Measurements from ENCODE around the gene NEGR1. TPM values are rescaled to one million over a fixed set of nuclear protein-coding genes. Genes with fewer than 3 reads are reported as not detected.

Gene NEGR1
- total RNA-seq, 1 donor from 2014 or later = not detected

DNA sequence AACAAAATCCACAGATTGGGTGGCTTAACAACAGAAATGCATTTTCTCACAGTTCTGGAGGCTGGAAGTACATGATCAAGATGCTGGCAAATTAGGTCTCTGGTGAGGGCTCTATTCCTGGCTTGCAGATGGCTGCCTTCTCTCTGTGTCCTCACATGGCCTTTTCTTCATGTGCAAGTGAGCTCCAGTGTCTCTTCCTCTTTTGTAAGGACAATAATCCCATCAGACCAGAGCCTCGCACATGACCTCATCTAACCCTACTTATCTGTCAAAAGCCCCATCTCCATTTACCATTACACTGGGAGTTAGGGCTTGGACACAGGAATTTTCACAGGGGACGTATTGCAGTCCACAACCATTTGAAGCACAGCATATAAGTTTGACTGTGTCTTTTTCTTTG, 181.6 kb downstream of the NEGR1 start:
- no peaks in the 10 kb centered on the region for H3K4me1 Mint-ChIP-seq (ENCODE audit: low read depth)
- H3K36me3 Mint-ChIP-seq (ENCODE audit: low read depth) = no peaks in the 10 kb centered on the region
- H3K4me3 Mint-ChIP-seq (ENCODE audit: low read depth) = no peak overlapping the region
- no peaks in the 10 kb centered on the region for H3K9me3 Mint-ChIP-seq
- no peak for DNase-seq (ENCODE audit: low spot score)
- no peaks in the 10 kb centered on the region for H3K27me3 Mint-ChIP-seq (ENCODE audit: low read depth)
- intact Hi-C loops (cut with micrococcal nuclease) = no loop called here
- H3K27ac Mint-ChIP-seq = no peak overlapping the region

DNA sequence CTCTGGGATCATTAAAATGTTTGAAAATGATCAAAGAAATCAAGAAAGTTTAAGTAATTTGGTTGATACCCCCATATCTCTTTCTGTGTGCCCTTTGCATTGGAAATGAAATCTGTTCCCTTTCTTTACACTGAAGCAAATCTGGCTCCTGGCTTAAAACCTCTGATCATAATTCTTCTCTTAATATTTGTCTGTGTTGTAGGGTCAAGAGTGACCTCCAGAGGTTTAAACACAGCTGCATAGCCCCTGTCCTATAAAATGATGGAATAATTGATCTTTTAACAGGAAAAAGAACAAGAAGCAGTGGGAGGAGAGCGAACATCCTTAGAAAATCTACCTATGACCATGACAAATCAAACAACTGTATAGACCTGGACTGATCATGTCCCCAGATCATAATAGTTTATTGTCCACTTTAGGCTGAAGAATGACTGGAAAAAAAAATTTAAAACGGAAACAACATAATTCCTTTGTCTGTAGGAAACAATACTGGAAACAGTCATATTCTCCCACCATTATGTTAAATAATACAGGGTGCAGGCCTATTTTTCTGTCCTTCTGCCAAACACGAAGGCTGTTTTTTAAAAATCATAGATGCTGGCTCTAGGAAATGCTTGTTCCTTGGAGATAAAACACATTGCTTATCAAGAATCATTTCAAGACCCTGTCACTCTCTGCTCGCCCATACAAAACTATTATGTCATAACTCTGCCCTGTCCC, 184.3 kb downstream of the NEGR1 start:
- no peaks in the 10 kb centered on the region for H3K27me3 Mint-ChIP-seq (ENCODE audit: low read depth)
- no peaks in the 10 kb centered on the region for H3K36me3 Mint-ChIP-seq (ENCODE audit: low read depth)
- no peak overlapping the region for H3K4me3 Mint-ChIP-seq (ENCODE audit: low read depth)
- H3K4me1 Mint-ChIP-seq (ENCODE audit: low read depth) = no peaks in the 10 kb centered on the region
- intact Hi-C loops (cut with micrococcal nuclease) = no loop called here
- H3K9me3 Mint-ChIP-seq = no peaks in the 10 kb centered on the region
- no peak for DNase-seq (ENCODE audit: low spot score)
- no peak overlapping the region for H3K27ac Mint-ChIP-seq

DNA sequence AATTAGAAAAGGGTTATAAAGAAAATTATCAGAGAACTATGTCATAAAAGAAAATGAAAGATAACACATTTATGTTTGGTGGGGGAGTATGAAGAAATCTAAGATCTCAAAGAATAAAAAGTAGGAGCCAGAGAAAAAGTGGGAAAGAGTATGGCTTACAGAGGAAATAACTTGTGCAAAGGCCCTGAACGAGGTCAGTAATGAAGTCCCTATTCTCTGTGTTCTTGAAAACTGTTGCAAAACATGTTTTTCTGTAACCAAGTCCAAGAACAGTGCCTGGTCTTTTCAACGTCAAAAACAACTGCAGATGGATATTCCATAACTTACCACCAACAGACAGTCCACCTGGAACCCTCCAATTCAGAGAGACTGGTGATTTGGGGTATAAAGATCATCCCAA, 188.1 kb downstream of the NEGR1 start:
- intact Hi-C loops (cut with micrococcal nuclease) = no loop called here
- no peaks in the 10 kb centered on the region for H3K4me1 Mint-ChIP-seq (ENCODE audit: low read depth)
- H3K27me3 Mint-ChIP-seq (ENCODE audit: low read depth) = no peaks in the 10 kb centered on the region
- DNase-seq (ENCODE audit: low spot score) = no peak
- H3K27ac Mint-ChIP-seq = no peak overlapping the region
- H3K4me3 Mint-ChIP-seq (ENCODE audit: low read depth) = no peak overlapping the region
- H3K9me3 Mint-ChIP-seq = no peaks in the 10 kb centered on the region
- H3K36me3 Mint-ChIP-seq (ENCODE audit: low read depth) = no peaks in the 10 kb centered on the region

DNA sequence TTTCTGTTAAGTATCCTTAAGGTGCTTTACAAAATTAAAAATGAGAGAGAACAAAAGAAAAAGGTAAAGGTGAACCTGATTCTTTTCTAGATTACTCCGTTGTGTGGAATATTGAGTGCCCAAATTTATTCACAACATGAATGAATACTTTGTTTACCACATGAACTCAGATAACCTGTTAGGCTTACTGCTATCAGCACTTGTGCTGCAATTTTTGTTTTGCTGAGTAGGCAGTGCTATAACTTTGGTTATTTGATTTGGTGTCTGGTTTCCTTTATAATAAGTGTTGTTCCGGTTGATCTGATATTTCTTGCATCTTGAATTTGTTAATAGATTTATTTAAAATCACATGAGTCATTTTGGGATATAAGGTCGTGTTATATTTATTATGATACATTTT, 195.9 kb downstream of the NEGR1 start:
- no peak overlapping the region for H3K27ac Mint-ChIP-seq
- no peak overlapping the region for H3K4me3 Mint-ChIP-seq (ENCODE audit: low read depth)
- no peaks in the 10 kb centered on the region for H3K4me1 Mint-ChIP-seq (ENCODE audit: low read depth)
- no peaks in the 10 kb centered on the region for H3K36me3 Mint-ChIP-seq (ENCODE audit: low read depth)
- H3K9me3 Mint-ChIP-seq = no peaks in the 10 kb centered on the region
- H3K27me3 Mint-ChIP-seq (ENCODE audit: low read depth) = no peaks in the 10 kb centered on the region
- intact Hi-C loops (cut with micrococcal nuclease) = no loop called here
- no peak for DNase-seq (ENCODE audit: low spot score)

DNA sequence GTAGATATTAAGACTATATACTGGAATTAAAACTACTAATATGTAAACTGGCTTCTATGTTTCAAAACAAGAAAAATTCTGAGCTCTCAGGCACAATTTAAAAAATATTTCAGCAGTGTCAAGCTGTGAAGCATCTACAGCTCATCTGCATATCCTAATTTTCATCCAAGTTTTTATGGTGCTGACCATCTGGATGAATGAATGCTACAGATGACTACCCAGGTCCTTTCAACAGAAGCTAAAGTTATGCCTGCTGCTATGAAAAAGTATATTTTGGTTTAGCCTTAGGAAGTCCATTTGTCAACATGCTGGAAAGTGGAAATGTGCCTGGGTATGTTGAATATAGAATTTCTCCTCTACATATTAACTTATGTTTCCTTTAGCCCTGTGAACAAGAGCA, 206.9 kb downstream of the NEGR1 start:
- H3K27ac Mint-ChIP-seq = no peak overlapping the region
- H3K36me3 Mint-ChIP-seq (ENCODE audit: low read depth) = no peaks in the 10 kb centered on the region
- DNase-seq (ENCODE audit: low spot score) = no peak
- intact Hi-C loops (cut with micrococcal nuclease) = no loop called here
- H3K4me3 Mint-ChIP-seq (ENCODE audit: low read depth) = no peak overlapping the region
- no peaks in the 10 kb centered on the region for H3K9me3 Mint-ChIP-seq
- no peaks in the 10 kb centered on the region for H3K4me1 Mint-ChIP-seq (ENCODE audit: low read depth)
- no peaks in the 10 kb centered on the region for H3K27me3 Mint-ChIP-seq (ENCODE audit: low read depth)

DNA sequence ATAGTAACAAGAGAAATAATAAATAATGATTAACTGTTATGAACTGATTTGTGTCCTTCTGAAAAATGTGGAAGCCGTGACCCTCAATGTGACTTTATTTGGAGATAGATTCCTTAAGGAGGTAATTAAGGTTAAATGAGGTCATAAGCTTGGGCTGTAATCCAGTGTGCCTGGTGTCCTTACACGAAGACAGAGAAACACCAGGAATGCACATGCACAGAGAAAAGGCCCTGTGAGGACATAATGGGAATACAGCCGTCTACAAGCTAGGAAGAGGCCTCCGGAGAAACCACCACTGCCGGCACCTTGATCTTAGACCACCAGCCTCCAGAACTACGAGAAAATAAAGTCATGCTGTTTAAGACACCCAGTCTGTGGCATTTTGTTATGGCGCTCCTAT, 215.9 kb downstream of the NEGR1 start:
- Mint-ChIP-seq H3K4me3 (ENCODE audit: low read depth) (no peak overlapping the region), H3K36me3 (ENCODE audit: low read depth) (no peaks in the 10 kb centered on the region), H3K27ac (no peak overlapping the region), H3K27me3 (ENCODE audit: low read depth) (no peaks in the 10 kb centered on the region), H3K9me3 (no peaks in the 10 kb centered on the region), H3K4me1 (ENCODE audit: low read depth) (no peaks in the 10 kb centered on the region)
- intact Hi-C loops (cut with micrococcal nuclease) = no loop called here
- DNase-seq (ENCODE audit: low spot score) = no peak

DNA sequence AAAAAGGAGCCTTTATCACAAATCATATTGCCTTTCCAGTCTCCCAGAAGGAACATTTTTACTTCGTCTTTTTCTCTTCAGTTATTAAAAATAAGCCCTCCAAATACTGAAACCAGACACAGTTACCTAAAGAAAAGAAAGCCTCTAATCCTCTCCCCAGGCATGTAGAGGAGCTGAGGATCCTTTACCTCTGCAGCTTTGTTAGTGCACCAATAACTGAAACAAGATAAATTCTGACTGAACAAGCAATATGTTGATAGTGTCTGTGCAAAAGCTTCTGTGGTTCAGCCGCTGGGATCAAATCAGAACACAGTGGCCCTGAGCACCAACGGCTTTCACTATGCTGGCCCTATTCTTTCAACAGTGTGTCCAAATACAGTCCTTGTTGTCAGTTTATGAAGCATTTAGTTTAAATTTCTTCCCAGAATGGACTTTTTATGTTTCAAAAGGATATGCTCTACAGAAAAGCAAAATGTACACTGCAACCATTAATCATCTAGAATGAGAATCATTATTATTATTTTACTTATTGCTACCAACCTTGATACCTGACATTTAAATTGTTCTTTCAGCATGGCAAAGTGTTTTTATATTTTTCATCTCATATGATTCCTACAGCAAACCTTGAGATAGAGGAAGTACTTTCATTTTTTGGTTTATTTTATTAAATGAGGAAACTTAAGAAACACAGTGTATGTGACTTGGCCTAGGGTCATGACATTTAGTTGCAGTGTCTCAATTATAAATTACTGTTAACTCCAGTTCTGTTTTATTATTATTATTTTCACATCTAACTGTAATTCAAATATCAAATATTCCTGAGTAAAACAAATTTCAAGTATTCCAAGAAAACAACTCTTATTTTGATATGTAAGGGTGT, 217.9 kb downstream of the NEGR1 start:
- intact Hi-C loops (cut with micrococcal nuclease) = no loop called here
- H3K36me3 Mint-ChIP-seq (ENCODE audit: low read depth) = no peaks in the 10 kb centered on the region
- H3K9me3 Mint-ChIP-seq = no peaks in the 10 kb centered on the region
- H3K4me1 Mint-ChIP-seq (ENCODE audit: low read depth) = no peaks in the 10 kb centered on the region
- no peak overlapping the region for H3K27ac Mint-ChIP-seq
- H3K4me3 Mint-ChIP-seq (ENCODE audit: low read depth) = no peak overlapping the region
- DNase-seq (ENCODE audit: low spot score) = no peak
- no peaks in the 10 kb centered on the region for H3K27me3 Mint-ChIP-seq (ENCODE audit: low read depth)

DNA sequence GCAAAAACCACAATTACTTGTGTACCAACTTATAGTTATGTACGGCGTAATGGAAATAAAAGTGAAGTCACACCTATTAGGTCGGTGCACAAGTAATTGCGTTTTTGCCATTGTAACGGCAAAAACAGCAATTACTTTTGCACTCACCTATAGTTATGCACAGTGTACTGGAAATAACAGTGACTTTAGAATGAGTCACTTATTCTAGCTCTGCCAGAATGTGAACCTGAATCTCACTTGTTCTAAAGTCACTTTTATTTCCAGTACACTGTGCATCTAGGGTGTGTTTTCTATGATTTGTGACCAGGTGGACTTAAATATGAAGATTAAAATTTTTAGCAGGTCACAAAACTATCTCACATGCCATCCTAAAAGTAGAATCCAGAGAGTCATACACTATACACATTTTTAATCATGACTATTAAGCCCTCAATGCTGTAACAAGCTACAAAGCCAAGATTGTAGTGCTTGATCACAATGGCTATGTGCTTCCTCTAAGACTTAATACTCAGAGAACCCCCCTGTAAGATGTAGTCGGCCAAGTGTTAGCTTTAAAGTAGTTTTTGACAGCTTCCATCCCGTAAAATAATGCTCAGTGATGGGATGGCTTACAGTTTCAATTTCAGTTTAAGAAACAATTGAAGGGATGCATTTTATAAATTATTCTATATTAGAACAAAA, 218.8 kb downstream of the NEGR1 start:
- no peaks in the 10 kb centered on the region for H3K9me3 Mint-ChIP-seq
- no peak overlapping the region for H3K27ac Mint-ChIP-seq
- intact Hi-C loops (cut with micrococcal nuclease) = no loop called here
- no peaks in the 10 kb centered on the region for H3K27me3 Mint-ChIP-seq (ENCODE audit: low read depth)
- no peaks in the 10 kb centered on the region for H3K36me3 Mint-ChIP-seq (ENCODE audit: low read depth)
- H3K4me1 Mint-ChIP-seq (ENCODE audit: low read depth) = no peaks in the 10 kb centered on the region
- no peak overlapping the region for H3K4me3 Mint-ChIP-seq (ENCODE audit: low read depth)
- no peak for DNase-seq (ENCODE audit: low spot score)

DNA sequence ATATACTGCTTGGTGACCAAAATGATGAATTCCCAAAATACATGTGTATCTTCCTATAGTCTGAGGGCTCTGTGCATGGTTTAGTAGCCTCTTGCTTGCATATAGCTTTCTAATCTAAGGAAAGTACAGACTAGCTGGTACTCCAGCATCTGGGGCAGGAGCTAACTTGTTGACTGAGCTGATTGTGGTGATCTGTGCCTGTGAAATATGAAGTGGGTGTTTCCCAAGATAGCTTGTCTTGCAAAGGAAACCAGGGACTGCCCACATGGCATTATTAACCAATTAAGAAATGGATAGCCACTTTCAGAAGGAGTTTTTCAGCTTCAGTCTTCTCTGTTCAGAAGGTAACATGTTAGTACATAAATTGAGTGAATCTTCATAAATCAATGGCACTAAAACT, 219.8 kb downstream of the NEGR1 start:
- Mint-ChIP-seq H3K4me3 (ENCODE audit: low read depth) (no peak overlapping the region), H3K27me3 (ENCODE audit: low read depth) (no peaks in the 10 kb centered on the region), H3K36me3 (ENCODE audit: low read depth) (no peaks in the 10 kb centered on the region), H3K27ac (no peak overlapping the region), H3K4me1 (ENCODE audit: low read depth) (no peaks in the 10 kb centered on the region), H3K9me3 (no peaks in the 10 kb centered on the region)
- intact Hi-C loops (cut with micrococcal nuclease) = no loop called here
- no peak for DNase-seq (ENCODE audit: low spot score)

DNA sequence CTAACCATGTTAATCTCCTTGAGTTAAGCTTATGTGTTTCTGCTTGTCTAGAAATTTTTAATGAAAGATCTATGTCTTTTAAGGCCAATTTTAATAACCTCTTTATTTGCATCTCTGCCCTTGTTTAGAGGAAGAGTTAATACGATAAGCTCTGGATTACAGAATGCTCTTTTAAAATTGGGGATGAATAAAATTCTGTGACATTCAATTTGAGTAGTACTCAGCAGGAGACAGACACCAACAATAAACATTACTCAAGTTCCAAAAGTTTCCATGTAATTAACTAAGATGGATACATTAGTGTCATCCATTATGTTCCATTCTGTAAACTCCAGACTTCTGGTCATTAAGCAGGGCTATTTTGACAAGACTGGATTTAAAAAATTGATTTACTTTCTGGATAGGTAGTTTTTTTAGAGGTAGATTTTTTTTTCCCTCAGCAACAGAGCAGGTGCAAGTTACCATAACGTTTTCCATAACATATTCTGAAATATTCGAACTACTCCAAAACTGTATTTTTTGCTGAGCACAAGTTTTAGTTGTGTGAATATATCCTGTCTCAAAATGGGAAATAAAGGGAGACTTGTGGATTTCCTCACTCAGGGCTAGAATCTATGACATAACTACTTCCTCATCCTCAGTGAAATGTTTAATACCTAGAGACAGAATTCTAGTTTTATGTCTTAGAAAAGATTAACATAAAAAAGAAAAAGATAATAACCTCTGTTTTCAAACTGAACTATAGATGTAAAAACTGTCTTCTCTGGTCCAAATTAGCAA, 221.7 kb downstream of the NEGR1 start:
- intact Hi-C loops (cut with micrococcal nuclease) = no loop called here
- Mint-ChIP-seq H3K9me3 (no peaks in the 10 kb centered on the region), H3K4me1 (ENCODE audit: low read depth) (no peaks in the 10 kb centered on the region), H3K36me3 (ENCODE audit: low read depth) (no peaks in the 10 kb centered on the region), H3K4me3 (ENCODE audit: low read depth) (no peak overlapping the region), H3K27ac (no peak overlapping the region), H3K27me3 (ENCODE audit: low read depth) (no peaks in the 10 kb centered on the region)
- DNase-seq (ENCODE audit: low spot score) = no peak

DNA sequence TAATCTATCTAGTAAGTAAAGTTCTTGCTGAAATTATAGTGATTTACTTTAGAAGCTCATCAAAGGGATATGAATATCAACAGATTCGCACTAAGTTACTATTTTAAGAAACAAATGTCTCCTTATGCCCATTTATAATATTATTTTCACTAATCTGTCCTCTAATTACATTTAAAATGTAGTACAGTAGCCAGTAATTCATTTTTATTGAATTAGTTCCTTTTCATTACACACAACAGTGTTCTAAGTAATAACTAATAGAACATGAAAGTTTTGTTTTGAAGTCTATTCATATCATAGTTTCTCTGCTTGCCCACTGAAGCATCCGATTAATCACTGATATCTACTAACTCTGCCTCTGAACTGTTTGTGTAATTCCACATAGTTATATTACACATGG, 225.8 kb downstream of the NEGR1 start:
- Mint-ChIP-seq H3K9me3 (no peaks in the 10 kb centered on the region), H3K36me3 (ENCODE audit: low read depth) (no peaks in the 10 kb centered on the region), H3K4me1 (ENCODE audit: low read depth) (no peaks in the 10 kb centered on the region), H3K4me3 (ENCODE audit: low read depth) (no peak overlapping the region), H3K27ac (no peak overlapping the region), H3K27me3 (ENCODE audit: low read depth) (no peaks in the 10 kb centered on the region)
- intact Hi-C loops (cut with micrococcal nuclease) = no loop called here
- DNase-seq (ENCODE audit: low spot score) = no peak

DNA sequence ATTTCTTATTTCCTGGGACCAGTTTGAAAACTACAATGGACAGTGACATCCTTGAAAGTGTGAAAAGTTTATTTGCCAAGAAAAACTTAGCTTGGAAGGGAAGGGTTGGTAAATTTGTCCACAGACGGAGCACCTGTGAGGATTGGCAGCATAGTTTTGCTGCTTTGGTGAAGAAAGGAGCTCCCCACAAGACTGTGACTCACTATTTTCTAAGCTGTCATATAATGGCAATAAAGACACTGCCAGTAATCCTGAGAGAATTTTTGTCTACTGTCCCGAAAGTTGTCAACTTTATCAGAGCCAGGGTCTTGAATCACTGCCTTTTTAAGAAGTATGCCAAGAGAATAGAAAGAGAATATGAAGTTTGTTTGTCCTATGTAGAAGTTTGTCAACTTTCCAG, 230.8 kb downstream of the NEGR1 start:
- DNase-seq (ENCODE audit: low spot score) = no peak
- no peaks in the 10 kb centered on the region for H3K9me3 Mint-ChIP-seq
- H3K4me3 Mint-ChIP-seq (ENCODE audit: low read depth) = no peak overlapping the region
- H3K36me3 Mint-ChIP-seq (ENCODE audit: low read depth) = no peaks in the 10 kb centered on the region
- no peaks in the 10 kb centered on the region for H3K4me1 Mint-ChIP-seq (ENCODE audit: low read depth)
- H3K27ac Mint-ChIP-seq = no peak overlapping the region
- intact Hi-C loops (cut with micrococcal nuclease) = no loop called here
- no peaks in the 10 kb centered on the region for H3K27me3 Mint-ChIP-seq (ENCODE audit: low read depth)

Measured in activated T-helper 2 cell treated with anti-CD3 and anti-CD28 coated beads, Interferon-gamma antibody, Interleukin-2, Interleukin-4, amounts not matched to agents 10 μg/mL and 5 μg/mL and 100 μg/mL, durations not matched to agents 14 hours and 24 hours and 36 hours (primary cell).